Activated CD4-positive, alpha-beta T cell treated with anti-CD3 and anti-CD28 coated beads for 4 hours (primary cell): Measurements from ENCODE around the gene FRMPD1.

Experiments
- DNase-seq, 2 donors: peaks; one replicate each; pipeline ENCODE4 v3.0.0-alpha.2; 2020

The FRMPD1 gene

DNA sequence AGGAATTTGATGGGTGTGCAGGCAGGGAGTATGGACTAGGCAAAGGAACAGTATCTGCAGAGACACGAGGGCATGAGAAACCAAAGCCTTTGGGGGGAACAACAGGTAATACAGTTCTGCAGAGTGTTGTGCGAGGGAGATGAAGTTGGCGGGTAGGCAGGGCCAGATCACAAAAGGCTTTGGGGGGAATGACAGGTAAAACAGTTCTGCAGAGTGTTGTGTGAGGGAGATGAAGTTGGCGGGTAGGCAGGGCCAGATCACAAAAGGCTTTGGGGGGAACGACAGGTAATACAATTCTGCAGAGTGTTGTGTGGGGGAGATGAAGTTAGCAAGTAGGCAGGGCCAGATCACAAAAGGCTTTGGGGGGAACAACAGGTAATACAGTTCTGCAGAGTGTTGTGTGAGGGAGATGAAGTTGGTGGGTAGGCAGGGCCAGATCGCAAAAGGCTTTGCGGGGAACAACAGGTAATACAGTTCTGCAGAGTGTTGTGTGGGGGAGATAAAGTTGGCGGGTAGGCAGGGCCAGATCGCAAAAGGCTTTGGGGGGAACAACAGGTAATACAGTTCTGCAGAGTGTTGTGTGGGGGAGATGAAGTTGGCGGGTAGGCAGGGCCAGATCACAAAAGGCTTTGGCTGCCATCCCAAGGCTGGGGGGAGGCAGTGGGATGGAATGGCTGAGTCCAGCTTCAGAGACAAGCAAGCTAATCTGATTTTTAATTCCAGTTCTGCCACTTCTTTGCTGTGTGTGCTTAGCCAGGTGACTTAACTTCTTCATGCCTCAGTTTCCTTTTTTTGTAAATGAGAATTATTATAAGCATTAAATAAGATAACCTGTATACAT is 33.0 kb downstream of the FRMPD1 start:
- DNase-seq: no peak

DNA sequence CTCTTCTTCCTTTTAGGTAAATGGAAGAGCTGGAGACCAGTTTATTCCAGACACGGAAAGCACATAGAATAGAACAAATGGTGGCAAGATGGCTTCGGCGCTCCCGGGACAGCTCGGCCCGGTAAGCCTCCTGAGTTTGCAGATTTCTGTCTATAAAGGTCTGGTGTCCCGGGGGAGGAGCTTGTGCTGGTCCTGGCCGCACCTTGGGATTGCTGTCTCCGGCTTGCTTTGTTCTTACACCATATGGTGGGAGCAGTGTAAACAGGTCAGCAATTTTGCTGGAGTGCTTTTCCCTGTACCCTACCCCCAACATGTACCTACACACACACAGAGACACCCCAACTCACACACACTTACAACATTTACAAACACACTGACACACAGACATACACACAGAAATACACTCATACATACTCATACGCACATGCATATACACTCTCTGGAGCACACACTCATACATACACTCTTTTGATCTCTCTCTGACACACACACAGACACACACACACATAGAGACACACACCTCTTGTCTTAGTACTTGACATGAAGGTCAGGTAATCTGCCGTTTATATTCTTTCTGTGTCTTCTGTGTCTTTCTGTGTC is 42.0 kb downstream of the FRMPD1 start:
- DNase-seq: no peak

DNA sequence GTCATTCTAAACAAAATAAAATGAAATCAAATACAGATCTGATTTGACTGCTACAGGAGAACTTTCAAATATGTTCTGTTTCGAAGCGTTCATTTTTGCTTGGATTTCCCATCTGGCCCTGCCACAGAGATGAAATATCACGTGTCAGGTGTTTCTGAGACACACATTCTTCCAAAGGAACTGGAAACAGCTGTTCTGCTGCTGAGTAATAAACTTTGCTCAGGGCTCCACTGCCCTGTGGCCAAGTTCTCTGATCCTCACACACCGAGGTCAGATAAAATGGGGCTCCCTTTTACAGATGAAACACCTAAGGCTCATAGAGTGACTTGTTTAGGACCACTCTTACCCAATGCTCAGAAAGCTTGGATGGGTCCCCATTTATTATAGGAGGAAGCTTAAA is 42.5 kb downstream of the FRMPD1 start:
- DNase-seq: no peak

DNA sequence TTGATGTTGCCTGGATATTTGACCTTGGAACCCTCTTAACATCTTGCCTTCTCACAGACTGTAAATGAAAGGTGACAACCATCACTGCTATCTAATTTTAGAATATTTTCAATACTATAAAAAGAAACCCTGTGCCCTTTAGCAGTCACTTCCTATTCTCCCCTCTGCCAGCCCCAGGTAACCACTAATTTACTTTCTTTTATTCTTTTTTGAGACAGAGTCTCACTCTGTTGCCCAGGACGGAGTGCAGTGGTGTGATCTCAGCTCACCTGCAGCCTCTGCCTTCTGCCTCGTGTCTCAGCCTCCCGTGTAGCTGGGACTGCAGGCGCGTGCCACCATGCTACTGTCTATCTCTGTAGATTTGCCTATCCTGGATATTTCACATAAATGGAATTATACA is 43.6 kb downstream of the FRMPD1 start:
- no peak for DNase-seq

DNA sequence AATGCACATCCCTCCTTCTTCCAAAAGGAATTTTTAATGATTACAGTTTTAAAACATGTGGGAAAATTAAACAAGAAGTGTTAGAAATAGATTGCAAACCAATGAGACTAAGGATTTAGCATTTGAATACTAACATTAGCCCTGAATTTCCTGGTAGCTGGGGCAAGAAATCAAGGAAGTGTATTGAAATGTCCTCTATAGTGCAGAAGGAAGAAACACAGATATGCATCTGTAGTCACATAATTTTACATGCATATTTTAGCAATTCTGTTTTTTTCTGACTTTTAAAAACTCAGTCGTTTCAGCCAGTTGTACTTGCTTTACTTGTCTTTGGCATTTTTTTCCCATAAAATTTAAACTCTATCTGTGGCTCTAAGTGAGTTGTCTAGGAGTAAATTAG is 45.8 kb downstream of the FRMPD1 start:
- no peak for DNase-seq

DNA sequence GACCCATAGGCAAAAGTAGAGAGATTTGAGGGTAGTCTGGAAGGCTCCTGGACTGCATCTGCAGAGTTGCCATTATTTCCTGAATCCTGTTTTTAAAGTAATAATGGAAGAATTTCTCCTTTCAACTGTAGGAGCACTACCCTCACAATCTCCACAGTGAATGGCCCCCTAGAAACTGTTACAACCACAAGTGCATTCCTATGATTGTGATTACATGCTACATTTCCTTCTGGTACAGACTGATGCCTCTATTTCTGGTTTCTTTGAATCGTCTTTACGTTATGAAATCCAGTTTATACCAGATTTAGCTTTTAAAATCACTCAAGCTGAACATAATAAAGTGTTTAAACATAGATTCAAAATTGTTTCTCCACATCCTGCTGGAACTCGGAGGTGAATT is 49.4 kb downstream of the FRMPD1 start:
- DNase-seq: no peak

DNA sequence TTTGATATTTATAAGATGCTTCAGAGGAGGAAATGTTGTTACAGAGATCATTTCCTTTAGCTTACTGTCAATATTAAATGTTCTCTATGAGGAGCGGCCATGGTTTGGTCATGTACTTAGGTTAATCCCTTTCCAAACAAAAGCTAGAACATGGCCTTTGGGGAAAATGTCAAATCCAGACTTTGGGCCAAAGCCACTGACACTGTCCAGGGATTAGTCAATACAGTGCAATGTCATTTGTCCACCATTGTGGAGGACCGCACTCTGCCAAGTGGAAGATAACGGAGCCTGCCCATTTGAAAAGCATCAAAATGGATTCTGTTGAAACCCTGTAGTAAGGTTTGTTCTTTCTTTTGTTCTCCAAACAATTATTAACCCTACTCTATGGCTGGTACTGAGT is 50.1 kb downstream of the FRMPD1 start:
- no peak for DNase-seq

DNA sequence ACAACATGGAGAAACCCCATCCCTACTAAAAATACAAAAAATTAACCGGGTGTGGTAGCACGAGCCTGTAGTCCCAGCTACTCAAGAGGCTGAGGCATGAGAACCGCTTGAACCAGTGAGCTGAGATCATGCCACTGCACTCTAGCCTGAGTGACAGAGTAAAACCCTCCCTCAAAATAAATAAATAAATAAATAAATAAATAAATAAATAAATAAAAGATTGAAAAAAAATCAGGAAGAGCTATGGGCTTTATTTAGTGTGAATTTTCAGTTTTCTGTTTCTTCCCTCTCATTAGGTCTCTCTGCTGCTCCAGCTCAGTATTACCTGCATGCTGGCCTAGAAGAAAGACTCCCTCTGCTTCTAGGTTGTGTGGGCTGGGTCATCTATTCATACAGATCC is 55.0 kb downstream of the FRMPD1 start:
- no peak for DNase-seq

DNA sequence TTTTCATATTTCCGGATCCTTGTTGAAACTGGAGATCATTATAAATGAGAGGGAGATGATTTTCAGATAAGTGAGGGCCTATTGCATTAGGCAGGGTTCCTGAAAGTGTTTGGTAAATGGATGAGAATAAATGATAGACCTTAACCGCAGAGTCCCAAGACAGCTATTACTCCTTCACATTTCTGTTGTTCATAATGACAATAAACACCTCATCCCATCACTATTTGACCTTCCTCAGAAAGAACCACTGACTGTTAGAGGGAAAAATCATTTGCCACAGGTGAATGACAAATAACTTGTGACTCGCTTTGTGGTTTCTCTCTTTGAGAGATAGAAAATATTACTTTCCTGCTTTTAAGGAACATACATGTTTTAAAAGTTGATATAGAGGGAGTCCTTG is 55.5 kb downstream of the FRMPD1 start:
- DNase-seq: no peak

DNA sequence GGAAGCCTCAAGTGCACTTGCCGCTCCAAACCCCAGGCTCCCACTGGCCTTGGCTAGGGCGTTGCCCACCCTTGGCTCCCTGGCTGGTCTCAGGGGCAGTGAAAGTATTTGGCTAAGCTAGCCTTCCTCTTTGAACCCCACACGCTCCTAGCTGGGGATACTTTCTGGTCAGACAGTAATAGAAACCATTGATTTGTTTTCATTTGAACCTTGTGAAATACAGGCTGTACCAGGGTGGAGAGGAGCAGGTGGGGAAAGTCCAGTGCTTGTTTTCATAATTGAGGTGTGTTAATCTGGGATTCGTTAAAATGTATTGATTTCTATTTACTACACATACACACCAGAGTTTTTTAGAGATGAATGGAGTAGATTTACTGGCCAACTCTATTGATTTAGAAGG is 57.0 kb downstream of the FRMPD1 start:
- DNase-seq: no peak

DNA sequence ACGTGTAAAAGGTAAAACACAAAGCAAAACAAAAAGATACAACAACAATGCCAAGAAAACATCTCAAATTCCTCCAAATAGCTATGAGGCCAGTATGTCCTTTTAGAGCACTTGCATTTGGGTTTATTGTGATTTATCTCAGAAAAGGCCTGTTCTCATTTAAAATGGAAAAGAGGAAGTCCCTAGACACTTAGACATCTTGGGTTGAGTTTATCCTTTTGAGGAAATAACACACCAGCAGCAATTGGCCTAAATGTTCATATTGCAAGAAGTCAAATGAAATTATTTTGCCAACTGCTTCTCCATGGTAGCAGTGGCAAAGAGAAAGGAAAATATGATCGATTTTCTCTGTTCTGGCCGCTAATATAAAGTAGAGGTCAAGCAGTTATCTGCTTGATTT is 59.3 kb downstream of the FRMPD1 start:
- DNase-seq: no peak

DNA sequence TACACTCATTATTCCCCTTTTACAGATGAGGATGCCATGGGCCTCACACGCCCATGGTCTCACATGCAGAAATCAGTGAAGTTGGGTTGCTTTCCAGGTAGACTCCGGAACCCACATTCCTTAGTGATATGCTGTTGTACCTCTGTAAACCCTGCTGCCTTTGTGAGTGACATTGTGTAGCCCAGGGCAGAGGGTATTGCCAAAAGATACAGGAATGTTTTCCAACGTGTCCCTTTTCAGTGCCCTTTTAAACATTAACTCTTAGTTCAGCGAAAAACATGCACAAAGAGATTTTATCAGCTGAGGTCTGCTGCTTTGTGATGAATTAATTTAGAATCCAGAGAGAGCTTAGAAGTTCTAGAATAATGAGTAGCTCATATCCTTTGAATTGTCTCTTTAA is 64.5 kb downstream of the FRMPD1 start:
- no peak for DNase-seq

DNA sequence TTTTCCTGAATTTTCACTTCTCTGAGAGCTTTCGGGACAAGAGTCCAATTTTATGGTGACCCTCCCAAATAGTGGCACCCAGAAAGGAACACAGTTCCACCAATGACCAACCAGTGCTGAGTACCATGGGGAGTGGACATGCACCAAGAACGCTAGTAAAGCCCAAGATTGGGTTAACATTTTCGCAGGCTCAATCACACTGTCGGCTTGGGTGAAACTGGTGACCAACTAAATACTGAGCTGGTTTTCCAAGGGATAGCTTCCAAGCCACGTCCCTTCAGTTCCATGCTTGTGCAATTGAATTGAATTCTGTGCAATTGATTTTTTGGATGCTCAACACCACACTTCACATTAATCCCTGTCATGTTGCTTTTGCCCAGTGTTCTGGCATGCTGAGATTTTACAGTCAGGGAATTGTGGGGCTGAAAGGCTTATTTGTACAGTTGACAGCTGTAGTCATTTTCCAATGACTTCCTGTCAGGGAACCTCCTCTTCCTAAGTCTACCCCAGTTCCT is 65.3 kb downstream of the FRMPD1 start:
- no peak for DNase-seq

DNA sequence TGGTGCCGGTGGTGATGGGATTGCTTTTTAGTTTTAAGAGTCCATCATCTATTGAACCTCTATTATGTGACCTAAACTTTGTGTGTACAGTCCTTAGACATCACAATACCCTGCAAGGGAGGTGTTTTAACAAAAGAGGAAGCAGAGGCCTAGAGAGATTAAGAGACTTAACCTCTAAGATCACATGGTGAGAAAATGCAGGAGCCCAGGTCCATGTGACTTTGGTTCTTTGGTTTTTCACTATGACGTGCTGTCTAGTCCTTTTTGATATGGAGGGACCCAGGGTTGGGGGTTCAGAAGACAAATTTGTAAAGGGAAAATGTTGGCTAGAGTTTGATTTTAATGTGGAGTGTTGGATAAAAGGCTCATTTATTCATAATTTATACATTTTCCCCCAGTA is 68.8 kb downstream of the FRMPD1 start:
- DNase-seq: no peak

DNA sequence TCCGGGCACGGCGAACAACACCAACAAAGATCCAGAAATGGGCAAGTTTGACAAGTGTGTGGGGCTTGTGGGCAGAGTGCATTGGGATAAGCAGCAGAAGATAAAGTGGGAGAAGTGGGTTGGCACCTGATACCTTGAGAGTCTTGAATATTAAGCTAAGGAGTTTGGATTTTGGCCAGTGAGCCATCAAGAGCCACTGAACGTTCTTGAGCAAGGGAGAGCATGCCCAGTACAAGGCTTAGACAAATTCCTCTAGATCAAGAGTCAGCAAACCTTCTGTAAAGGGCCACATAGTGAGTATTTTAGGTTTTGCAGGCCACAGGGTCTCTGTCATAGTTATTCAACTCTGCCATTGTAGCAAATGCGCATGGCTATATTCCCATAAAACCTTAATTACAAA is 76.3 kb downstream of the FRMPD1 start:
- DNase-seq: no peak

DNA sequence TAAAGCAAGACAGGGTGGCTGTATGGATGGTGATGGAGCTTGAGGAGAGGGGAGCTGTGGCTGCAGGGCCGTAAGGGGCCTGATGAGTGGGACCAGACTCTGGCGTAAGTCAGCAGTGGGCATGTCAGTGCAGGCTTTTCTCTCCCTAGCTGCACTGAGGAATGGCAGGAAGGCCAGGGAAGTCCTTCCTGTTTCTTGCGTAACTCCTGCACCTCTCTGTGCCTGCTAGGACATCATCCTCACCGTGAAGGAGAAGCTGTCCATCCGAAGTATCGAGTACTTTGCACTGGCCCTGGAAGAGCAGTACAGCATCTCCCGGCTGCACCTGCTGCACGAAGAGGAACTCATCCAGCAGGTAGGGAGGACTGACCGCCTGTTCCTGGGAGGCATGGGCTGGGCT is 78.7 kb downstream of the FRMPD1 start:
- no peak for DNase-seq

DNA sequence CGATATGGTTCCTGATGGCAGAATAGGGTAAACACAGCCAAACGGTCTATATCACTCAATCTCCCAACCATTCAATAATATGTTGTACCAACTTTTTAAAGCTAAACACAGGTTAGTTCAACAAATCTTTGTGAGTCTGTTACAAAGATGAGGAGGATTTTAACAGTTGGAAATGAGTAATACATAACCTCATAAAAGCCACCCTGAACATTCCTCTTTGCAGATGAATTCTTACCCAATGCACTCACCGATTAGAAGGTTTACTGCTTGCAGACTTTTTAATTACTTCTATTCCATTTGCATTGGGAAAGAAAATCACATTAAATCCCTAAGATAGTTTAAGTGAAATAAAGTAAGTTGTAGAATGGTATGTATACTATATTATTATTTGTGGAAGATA is 79.5 kb downstream of the FRMPD1 start:
- DNase-seq: no peak

DNA sequence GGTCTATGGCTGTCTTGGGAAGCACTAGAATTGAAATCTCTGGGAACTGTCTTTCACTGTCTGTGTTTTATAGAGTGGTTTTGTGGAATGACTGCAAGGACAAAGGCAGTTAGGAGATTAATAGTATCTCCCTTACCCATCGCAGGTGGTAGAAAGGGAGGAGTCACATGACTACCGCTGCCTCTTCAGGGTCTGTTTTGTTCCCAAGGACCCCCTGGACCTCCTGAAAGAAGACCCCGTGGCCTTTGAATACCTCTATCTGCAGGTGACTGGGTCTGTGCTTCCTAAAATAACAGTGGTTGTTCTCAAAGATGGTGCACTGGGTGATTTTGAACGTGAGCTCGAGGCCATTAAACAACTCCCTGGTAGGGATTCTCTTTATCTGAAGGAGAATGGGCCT is 80.1 kb downstream of the FRMPD1 start:
- no peak for DNase-seq

DNA sequence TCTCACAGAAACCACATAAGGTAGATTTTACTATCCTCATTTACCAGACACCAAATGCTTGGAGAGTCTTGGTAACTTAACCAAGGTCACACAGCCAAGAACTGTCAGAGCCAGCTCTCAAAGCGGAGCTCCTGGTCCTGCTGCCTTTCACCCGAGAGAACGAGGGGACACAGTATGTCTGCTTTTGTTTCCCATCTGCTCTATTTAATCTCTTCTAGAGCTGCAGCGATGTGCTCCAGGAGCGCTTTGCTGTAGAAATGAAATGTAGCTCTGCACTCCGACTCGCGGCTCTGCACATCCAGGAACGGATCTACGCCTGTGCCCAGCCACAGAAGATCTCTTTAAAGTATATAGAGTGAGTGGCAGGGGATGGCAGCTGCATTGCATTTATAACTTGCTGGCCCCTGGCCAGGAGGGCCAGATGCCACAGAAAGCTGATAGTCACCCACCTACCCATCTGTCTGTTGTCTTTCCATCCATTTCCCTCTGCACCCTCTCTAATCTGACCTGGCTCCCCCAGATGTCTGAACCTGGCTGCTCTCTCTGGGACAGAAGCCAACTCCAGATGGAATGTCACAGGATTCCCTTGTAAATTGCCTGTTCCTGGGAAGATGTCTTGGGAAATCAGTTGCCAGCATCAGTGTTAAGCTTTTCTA is 81.5 kb downstream of the FRMPD1 start:
- DNase-seq: no peak

DNA sequence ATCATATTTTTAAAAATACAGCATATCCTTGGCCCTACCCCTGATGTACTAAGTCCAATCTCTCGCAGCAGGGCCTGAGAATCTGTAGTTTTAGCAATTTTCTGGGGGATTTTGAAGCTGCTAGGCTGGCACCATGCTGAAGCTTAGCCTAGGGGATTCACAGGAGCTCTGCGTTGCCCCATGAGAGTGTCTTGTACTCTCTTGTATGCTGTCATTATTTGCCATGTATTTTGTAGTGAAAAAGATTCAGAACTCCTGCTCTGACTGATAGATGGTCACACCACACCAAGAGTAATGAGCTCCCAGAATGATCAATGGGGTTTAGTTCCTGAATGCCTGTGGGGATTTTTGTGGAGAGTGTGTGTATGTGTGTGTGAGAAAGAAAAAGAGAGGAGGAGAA is 82.2 kb downstream of the FRMPD1 start:
- DNase-seq: no peak

DNA sequence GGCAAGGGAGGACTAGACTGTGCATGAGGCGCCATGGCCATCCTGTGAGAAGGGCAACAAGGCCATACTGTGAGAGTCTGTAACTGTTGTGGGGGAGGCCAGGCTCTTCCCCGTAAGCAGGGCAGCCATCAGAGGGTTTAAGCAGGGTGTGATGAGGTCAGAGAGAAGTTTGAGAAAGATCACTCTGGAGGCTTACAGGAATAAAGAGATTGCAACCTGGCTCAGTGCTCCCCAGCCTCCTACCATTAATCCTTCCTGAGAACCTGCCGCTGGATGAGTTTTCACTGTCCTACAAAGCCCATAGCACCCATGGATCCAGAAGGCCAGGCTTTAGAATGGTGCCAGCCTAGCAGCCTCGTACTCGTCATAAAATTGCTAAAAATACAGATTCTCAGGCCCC is 88.5 kb downstream of the FRMPD1 start:
- DNase-seq: no peak

DNA sequence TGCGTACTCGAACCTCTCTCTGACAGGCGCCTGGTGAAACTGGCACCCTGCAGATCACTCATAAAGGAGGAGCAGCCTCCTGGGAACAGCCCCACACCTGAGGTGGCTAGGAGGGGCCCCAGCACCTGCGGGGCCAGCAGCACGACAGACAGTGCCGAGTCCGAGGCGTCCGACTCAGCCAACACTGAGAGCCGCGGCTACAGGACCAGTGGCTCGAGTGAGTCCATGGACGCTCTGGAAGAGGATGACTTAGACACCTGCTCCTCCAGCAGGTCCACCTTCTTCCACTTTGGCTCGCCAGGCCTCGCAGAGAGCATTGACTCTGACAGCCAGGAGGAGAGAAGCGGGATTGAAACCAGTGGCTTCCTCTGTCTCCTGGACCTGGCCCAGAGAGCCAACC is 89.4 kb downstream of the FRMPD1 start:
- DNase-seq: no peak

DNA sequence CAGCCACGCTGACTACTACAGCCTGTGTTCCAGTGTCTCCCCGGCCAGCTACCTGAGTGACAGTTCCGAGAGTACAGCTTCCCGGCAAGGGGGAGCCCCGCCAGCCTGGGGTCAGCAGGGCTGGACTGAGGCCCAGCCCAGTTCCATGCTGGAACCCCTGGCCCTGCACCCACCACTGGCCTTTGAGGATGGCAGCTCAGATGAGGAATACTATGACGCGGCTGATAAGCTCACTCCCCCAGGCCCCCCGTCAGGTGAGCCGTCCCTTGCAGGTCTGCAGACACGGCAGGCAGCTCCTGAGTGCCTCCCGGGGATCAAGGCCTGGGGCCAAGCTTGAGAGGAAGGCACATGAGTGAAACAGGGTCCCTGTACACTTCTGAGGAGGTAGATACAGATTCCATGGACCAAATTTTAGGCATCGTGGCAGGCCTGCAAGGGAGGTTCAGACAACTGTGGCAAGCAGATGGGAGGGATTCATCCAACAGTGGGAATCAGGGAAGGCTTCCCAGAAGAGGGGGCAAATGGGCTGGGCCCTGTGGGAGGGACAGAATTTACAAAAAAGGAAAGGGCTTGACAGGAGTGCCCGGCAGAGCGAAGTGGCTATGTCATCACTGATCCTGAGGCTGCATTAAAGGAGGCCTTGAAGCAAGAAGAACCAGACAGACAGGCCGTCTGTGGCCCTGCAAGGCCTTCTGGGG is 90.0 kb downstream of the FRMPD1 start:
- DNase-seq: no peak

DNA sequence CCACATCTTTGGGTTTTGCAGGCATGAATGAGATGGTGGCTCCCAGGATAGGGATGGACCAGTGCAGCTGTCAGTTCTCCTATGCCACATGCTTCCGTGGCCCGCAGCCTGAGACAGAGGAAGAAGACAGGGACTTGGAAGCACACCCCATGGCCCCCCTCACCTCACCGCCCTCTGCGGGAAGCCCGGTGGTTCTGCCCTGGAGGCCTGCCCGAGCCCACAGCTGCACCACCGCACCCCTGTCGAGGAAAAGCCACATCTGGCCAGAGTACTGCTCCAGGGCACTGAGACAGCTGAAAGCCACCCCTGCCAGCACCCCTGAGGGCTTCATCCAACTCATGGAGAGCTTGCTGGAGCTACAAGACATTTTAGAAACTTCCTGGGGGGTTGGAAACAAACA is 95.2 kb downstream of the FRMPD1 start:
- DNase-seq: no peak
